Fibroblast of pulmonary artery (primary cell): ENCODE results near the gene LEPR.
A peak's percentile ranks its signal among the peaks of the same experiment; 100 is the strongest.

Experiments used
- DNase-seq: peaks from one replicate; pipeline ENCODE4 v3.0.0-alpha.2; 2010; ENCODE audit warnings: low read depth
- H3K4me3 ChIP-seq: replicated peaks from 2 replicates; pipeline ENCODE4 v1.5.1; 2011; ENCODE audit warnings: low read depth, mild to moderate bottlenecking, control low read depth, low read length, moderate library complexity
- CTCF ChIP-seq: IDR thresholded peaks from 2 replicates; pipeline ENCODE4 v1.5.1; 2011; ENCODE audit warnings: mild to moderate bottlenecking, control low read depth, low read length, inconsistent platforms; ENCODE audit errors: missing control alignments

Gene LEPR

GRCh38 chr1:65419681-65420589, 533 bp upstream of the LEPR start:
- TF ChIP-seq CTCF: no peak
- peak; percentile 99 for DNase-seq
- H3K4me3 ChIP-seq: peak overlapping the region; percentile 89

- peak; percentile 70 for DNase-seq
- TF ChIP-seq CTCF: no peak
- H3K4me3 ChIP-seq: peak overlapping the region; percentile 89
Measured at GRCh38 chr1:65421351-65422025, 1.0 kb downstream of the LEPR start.

- TF ChIP-seq CTCF: no peak
- peak overlapping the region; percentile 89 for H3K4me3 ChIP-seq
- peak; percentile 44 for DNase-seq
Measured at GRCh38 chr1:65422241-65423203, 2.1 kb downstream of the LEPR start.

- TF ChIP-seq CTCF: no peak
- H3K4me3 ChIP-seq: no peak overlapping the region
- DNase-seq: peak; percentile 93
Measured at GRCh38 chr1:65423884-65424572, 3.6 kb downstream of the LEPR start.

GRCh38 chr1:65424573-65424889, 4.1 kb downstream of the LEPR start:
- no peak overlapping the region for H3K4me3 ChIP-seq
- DNase-seq: no peak
- TF ChIP-seq CTCF: no peak

- no peak for TF ChIP-seq CTCF
- no peak overlapping the region for H3K4me3 ChIP-seq
- no peak for DNase-seq
Measured at GRCh38 chr1:65425006-65425405, 4.5 kb downstream of the LEPR start.
